ENCODE measurements around the gene ZNF827.

- TF ChIP-seq CTCF (IDR thresholded peaks at IDR 0.05): no peak
- no peak for TF ChIP-seq POLR2A (IDR thresholded peaks at IDR 0.05)
Measured at GRCh38 chr4:145722561-145722960, 216.1 kb downstream of the ZNF827 start.
